Stomach smooth muscle (tissue), 2 donors: ENCODE data around the gene CYP1B1.

Experiments used
- H3K27ac ChIP-seq: one replicate; pipeline ENCODE4 v1.7.0; 2013; ENCODE audit warnings: mild to moderate bottlenecking, low read length, inconsistent platforms
- H3K27me3 ChIP-seq, 2 donors: one replicate each; pipeline ENCODE4 v1.7.0; 2013; ENCODE audit warnings: low read length in 2 of 2; ENCODE audit not compliant: insufficient read depth in 2 of 2, control insufficient read depth in 1 of 2
- H3K36me3 ChIP-seq, 2 donors: one replicate each; pipeline ENCODE4 v1.7.0; 2013; ENCODE audit warnings: low read length in 2 of 2; ENCODE audit not compliant: control insufficient read depth in 2 of 2, insufficient read depth in 2 of 2
- H3K4me1 ChIP-seq: one replicate; pipeline ENCODE4 v1.7.0; 2013; ENCODE audit warnings: low read length; ENCODE audit not compliant: control insufficient read depth, insufficient read depth
- H3K4me3 ChIP-seq, 2 donors: one replicate each; pipeline ENCODE4 v1.7.0; 2013; ENCODE audit warnings: low read length in 2 of 2
- H3K9ac ChIP-seq, 2 donors: one replicate each; pipeline ENCODE4 v1.7.0; 2013; ENCODE audit warnings: low read length in 2 of 2, mild to moderate bottlenecking in 1 of 2
- H3K9me3 ChIP-seq, 2 donors: one replicate each; pipeline ENCODE4 v1.7.0; 2013; ENCODE audit warnings: low read length in 2 of 2; ENCODE audit not compliant: control insufficient read depth in 2 of 2
- donor health status: healthy.
- donor health status: Pancreatic carcinoma.

The CYP1B1 gene

DNA sequence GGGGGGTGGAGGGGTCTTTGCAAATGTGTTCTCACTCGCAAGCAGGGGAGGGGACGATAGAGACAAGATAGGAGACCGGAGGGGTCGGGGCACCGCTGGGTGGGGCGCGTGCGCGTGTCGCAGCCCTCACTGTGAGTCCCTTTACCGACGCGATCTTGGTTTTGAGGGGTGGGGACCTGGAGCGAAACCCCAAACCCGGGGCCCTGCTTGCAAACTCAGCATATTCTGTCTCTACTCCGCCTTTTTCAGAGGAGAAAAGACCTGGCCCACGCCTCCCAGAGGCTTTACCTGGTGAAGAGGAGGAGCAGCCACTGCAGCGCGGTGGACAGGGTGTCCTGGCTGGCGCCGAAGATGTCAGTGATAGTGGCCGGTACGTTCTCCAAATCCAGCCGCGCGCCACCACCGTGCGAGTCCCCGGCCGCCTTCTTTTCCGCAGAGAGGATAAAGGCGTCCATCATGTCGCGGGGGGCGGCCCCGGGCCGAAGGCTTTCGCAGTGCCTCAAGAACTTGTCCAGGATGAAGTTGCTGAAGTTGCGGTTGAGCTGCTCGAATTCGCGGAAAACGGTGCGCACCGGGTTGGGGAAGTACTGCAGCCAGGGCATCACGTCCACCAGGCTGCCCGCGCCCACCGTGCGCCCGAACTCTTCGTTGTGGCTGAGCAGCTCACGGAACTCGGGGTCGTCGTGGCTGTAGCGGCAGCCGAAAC, 1.7 kb downstream of the CYP1B1 start:
- H3K27me3 ChIP-seq, result peaks cover 2 to 21% of the 10 kb centered on the region in 2 donors
- no peak overlapping the region for H3K27ac ChIP-seq
- H3K9me3 ChIP-seq, result no peaks in the 10 kb centered on the region
- H3K4me1 ChIP-seq, result peaks cover 30% of the 10 kb centered on the region
- peak overlapping the region; percentile 31 to 78 for H3K4me3 ChIP-seq
- H3K9ac ChIP-seq, result no peak overlapping the region
- H3K36me3 ChIP-seq, result peaks cover 0 to 3% of the 10 kb centered on the region in 2 donors

DNA sequence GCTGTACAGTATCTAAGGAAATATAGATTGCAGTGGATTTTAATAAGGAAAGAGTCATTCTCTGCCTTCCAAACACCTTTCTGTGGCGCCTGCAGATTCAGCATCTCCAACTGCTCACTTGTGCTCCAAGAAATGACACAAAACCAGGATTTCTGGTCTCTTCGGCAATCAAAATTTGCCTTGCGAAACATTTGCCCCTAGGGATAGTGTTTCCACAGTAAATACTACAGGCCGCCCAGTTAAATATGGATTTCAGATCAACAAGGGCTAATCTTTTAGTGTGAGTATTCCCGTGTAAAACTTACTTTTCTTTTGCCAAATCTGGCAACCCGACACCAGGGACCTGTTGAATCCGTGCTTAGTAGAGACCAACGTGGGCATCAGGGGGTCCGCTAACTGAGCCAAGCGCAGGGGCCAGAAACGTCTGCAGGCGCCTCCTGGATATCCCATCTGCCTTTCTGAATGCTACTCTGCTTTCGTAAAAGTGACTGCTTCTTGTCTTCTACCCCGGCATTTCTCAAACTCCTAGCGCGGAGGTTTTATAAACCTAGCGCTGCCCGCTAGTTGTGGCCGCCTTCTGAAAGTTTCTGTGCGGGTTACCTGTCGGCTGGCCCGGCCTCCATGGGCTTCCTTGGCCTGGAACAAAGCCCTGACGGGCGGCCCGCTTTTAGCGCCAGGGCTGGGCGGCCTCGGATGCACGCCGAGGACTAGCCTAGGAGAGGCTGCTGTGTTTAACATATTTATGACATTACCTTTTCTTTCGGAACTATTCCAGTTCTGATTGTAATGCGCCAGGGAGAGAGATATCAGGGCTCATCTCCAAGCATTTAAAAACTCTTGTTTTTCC, 2.5 kb downstream of the CYP1B1 start:
- H3K4me1 ChIP-seq, result peaks cover 30% of the 10 kb centered on the region
- H3K36me3 ChIP-seq, result peaks cover 0 to 3% of the 10 kb centered on the region in 2 donors
- H3K4me3 ChIP-seq, result peak overlapping the region in 1 of 2 donors; percentile 40
- peaks cover 2 to 21% of the 10 kb centered on the region in 2 donors for H3K27me3 ChIP-seq
- H3K9ac ChIP-seq, result no peak overlapping the region
- no peaks in the 10 kb centered on the region for H3K9me3 ChIP-seq
- H3K27ac ChIP-seq, result no peak overlapping the region

DNA sequence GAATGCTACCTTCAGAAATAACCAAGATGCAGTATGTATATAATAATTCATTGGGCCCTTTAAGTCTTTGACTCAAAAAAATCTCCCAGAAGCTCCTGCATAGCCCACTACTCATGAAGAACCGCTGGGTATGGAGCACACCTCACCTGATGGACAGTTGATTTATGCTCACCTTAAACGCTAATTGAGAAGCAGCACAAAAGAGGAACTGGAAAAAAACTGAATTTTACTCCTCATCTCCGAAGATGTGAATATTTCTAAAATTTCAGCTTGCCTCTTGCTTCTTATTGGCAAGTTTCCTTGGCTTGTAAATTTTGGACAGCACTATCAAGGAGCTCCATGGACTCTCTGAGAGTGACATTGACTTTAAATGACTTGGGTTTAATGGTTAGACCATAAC, 5.5 kb downstream of the CYP1B1 start:
- peaks cover 2 to 16% of the 10 kb centered on the region in 2 donors for H3K27me3 ChIP-seq
- H3K9me3 ChIP-seq, result no peaks in the 10 kb centered on the region
- H3K4me3 ChIP-seq, result no peak overlapping the region
- peaks cover 14% of the 10 kb centered on the region for H3K4me1 ChIP-seq
- H3K27ac ChIP-seq, result no peak overlapping the region
- H3K36me3 ChIP-seq, result peaks cover 0 to 3% of the 10 kb centered on the region in 2 donors
- no peak overlapping the region for H3K9ac ChIP-seq

DNA sequence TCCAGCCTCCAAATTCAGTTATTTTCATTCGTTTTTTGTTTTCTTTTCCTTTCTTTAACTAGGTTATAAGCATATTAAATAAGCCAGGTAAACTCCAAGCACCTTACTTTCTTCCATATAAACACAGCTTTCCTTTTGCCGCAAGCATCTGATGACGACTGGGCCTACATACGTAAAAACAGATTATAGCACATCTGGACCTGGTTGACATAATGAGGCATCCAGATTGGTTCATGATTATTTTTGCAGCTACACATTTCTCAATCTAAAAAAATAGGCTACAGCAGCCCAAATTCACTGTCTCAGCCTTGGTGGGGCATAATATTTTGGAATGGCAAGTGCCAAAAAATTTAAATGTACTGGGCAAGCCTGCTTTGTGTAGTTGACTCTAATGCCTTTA, 7.7 kb downstream of the CYP1B1 start:
- H3K27me3 ChIP-seq, result no peaks in the 10 kb centered on the region
- H3K4me3 ChIP-seq, result no peak overlapping the region
- no peak overlapping the region for H3K27ac ChIP-seq
- H3K9me3 ChIP-seq, result no peaks in the 10 kb centered on the region
- no peak overlapping the region for H3K9ac ChIP-seq
- no peaks in the 10 kb centered on the region for H3K4me1 ChIP-seq
- peaks cover 0 to 3% of the 10 kb centered on the region in 2 donors for H3K36me3 ChIP-seq

DNA sequence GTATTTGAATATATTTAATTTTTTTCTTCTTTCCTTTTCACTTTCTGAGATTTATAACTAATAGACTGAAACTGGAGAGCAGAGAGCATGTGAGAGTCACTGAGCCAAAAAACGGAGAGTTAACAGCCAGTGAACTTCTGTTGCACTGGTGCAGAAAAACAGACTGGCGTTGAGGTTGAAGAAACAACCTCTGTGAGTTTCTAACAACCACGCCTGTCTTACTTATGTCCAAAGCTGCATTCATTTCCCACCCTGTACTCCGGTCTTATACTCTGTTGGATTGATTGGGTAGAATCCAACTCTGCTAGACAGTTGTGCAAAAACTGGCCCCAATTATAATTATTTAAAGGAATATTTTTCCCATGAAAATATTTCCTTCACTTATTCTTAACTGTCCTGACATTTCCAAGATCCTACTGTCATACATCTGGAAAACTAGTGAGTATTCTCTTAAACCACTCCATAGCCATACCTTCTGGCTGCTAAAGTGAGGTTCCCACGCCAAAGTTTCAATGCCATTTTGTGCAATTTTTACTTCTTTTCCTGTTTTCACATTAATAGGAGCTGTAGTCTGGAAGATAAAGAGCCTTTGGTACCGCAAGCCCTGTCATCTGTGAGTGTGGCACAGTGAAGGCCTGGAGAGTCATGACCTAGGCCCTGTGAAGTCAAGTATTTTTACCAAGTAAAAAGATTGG, 9.4 kb downstream of the CYP1B1 start:
- no peaks in the 10 kb centered on the region for H3K9me3 ChIP-seq
- H3K27me3 ChIP-seq, result no peaks in the 10 kb centered on the region
- H3K9ac ChIP-seq, result no peak overlapping the region
- peaks cover 0 to 3% of the 10 kb centered on the region in 2 donors for H3K36me3 ChIP-seq
- no peaks in the 10 kb centered on the region for H3K4me1 ChIP-seq
- no peak overlapping the region for H3K4me3 ChIP-seq
- no peak overlapping the region for H3K27ac ChIP-seq

DNA sequence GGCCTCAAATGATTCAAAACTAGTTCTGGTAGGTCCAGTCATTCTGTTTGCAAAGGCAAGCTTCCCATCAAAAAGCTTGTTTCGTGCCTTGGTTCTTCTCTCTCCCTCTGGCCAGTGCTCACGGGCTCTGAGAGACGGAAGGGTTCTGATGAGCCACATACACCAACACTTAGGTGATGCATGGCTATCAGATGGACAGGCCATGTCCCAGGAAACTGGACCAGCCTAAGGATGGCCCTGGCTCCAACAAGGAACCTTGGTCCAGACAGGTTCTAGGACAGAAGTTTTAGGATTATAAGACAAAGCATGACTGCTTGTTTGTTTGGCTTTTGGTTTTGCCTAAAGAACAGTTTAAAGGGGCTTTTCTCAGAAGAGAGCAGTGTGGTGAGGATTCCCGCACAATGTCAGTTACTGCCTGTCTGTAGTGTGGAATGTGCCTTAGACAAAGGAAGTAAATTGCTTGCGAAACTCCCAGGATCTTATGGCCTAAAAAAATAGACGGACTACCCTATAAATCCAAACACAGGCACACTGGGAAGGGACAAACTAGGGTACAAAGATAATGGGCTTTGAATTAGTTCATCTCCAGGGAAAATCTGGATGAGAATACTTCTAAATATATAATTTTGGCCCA, 10.3 kb downstream of the CYP1B1 start:
- no peak overlapping the region for H3K4me3 ChIP-seq
- no peaks in the 10 kb centered on the region for H3K4me1 ChIP-seq
- no peaks in the 10 kb centered on the region for H3K27me3 ChIP-seq
- no peaks in the 10 kb centered on the region for H3K36me3 ChIP-seq
- no peak overlapping the region for H3K9ac ChIP-seq
- H3K27ac ChIP-seq, result no peak overlapping the region
- H3K9me3 ChIP-seq, result no peaks in the 10 kb centered on the region

DNA sequence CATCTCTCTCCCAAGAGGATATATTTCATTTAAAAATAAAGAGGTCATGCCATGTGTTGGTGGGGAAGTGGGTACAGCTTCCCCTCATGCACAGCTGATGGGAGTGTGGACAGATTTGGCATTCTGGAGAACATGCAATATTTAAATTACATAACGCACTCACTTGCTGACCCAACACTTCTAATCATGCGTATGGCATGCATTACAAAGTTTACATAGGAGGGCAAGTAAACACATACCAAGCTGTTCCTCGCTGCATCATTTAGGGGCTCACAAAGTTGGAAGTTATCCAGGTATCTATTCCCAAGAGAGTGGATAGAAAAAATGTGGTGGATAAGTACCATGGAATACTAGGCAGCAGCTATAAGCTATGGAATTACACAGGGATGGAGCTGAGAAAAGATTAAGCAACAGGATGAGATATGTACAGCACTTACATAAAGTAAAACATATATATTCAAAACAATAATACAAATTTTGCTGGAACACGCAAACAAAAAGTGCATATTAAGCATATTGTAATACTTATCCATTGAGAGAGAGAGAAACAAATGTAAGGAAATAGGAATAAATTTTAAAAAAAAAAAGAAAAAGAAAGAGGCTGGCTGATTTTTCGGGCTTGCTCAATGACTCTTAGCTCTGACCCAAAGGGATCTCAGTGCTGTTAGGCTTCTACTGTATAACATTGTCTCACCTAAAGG, 11.0 kb downstream of the CYP1B1 start:
- no peak overlapping the region for H3K4me3 ChIP-seq
- H3K4me1 ChIP-seq, result no peaks in the 10 kb centered on the region
- no peak overlapping the region for H3K27ac ChIP-seq
- H3K36me3 ChIP-seq, result no peaks in the 10 kb centered on the region
- peaks cover 0 to 2% of the 10 kb centered on the region in 2 donors for H3K27me3 ChIP-seq
- H3K9ac ChIP-seq, result no peak overlapping the region
- H3K9me3 ChIP-seq, result no peaks in the 10 kb centered on the region

DNA sequence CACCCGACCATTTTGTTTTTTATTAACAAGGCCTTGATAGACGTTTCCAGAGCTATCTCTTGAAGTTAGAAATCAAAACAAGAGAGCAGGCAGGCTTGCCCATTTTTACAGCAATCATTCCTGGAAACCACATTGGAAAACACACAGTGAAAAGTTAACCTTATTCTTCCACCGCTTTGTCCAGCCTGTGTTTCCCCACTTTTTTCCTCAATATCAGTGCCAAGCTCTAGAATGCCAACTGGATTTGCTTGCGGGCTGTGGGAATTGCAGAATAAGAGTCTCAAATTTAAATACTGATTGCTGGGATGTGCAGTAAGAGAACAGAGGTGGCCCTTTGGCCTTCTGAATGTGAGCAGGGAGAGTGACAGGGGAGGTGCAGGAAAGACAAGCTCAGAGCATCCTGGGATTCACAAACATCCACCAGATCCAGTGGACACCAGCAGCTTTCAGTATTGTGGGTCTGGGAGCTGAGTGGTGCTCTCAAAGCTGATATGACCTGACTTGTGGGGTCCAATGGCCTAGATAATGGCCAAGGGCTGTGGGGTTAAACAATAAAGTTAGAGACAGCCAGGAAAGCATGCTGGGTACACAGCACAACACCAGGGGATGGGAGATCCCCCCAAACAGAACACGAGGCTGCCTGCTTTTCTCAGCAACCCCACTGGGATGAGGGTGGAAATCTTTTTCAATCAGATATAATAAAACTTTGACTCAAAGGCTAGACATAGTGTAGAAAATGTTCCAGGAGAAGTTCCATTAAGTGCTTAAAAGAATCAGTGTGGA, 15.5 kb downstream of the CYP1B1 start:
- Histone ChIP-seq H3K36me3 (no peaks in the 10 kb centered on the region), H3K4me1 (no peaks in the 10 kb centered on the region), H3K27ac (no peak overlapping the region), H3K4me3 (no peak overlapping the region), H3K9me3 (no peaks in the 10 kb centered on the region), H3K27me3 (peaks cover 0 to 2% of the 10 kb centered on the region in 2 donors), H3K9ac (no peak overlapping the region)

DNA sequence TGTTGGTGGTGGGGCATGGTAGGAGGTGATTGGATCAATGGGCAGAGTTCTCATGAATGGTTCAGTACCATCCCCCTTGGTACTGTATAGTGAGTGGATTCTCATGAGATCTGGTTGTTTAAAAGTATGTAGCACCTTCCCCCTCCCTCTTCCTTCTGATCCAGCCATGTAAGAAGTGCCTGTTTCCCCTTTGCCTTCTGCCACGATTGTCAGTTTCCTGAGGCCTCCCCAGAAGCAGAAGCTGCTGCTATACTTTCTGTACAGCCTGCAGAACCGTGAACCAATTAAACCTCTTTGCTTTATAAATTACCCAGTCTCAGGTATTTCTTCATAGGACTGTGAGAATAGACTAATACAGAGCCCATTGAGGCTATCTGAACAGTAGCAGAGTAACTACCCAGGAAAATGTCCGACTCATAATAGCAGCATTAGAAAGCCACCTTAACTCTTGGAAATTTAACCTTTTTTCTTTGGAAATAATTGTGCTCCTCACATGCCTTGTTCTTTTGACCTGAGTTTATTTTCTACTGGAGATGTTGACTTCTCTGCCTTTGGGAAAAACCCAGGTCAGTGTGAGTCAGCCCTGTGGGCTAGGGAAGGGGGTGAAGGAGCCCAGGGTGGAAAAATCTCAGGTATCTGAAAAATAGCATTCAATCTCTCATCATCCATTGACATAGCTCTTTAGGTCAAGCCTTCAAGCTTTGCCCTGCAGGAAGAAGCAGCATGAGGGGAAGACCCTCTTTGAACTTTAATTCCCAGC, 18.1 kb downstream of the CYP1B1 start:
- H3K9me3 ChIP-seq, result no peaks in the 10 kb centered on the region
- H3K27ac ChIP-seq, result no peak overlapping the region
- H3K4me1 ChIP-seq, result no peaks in the 10 kb centered on the region
- no peak overlapping the region for H3K4me3 ChIP-seq
- H3K36me3 ChIP-seq, result no peaks in the 10 kb centered on the region
- peaks cover 0 to 2% of the 10 kb centered on the region in 2 donors for H3K27me3 ChIP-seq
- no peak overlapping the region for H3K9ac ChIP-seq
